ENCODE measurements around the gene ZNF738. TPM values are rescaled to one million over a fixed set of nuclear protein-coding genes. Genes with fewer than 3 reads are reported as not detected.

Gene ZNF738
- polyA plus RNA-seq, 3 donors: 31.0 to 45.5 (median 37.4) TPM

DNA sequence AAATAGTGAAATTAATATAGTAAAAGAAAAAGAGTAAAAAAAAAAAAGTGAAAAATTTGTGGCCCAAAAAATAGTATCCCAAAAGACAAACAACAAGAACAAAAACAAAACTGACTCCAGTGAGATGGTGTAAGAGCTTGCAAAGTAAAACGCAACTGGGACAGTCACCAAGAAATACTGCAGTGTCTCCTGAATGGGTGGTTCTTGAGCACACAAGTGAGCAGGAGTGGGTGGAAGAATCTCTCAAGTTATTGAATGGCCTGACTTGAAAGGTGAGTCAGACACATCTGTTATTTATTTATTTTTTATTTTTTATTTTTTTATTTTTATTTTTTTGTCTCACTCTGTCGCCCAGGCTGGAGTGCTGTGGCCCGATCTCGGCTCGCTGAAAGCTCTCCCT lies 40.1 kb downstream of the ZNF738 start:
- DNase-seq: no peak

DNA sequence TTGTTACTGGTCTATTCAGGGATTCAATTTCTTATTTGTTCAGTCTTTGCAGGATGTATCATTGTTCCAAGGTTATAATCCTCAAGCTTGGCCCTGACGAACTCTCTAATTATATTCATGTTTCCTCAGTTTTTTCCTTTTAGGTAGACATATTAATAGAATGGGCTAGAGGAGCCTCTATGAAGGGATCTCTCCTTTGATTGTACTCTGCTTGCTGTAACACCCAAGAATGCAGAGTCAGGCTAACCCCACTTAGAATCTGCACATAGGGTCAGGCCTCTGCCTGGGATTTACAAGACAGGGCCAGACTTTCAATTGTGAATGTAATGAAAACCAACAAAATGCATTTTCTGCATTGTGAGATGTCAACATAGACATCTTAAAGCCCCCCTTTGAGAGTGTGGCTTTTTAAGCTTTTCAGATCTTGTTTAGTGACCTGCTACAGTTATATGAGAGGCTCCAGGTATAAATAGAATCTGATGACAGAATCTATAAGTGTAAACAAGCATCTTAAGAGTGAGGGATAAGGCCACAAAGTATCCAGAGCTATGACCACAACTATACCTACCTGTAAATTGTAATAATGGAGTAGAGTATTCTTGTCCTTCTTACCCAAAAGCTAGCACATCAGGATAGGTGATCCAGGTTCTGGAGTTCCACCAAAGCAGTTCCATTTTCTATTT lies 43.6 kb downstream of the ZNF738 start:
- DNase-seq: no peak

DNA sequence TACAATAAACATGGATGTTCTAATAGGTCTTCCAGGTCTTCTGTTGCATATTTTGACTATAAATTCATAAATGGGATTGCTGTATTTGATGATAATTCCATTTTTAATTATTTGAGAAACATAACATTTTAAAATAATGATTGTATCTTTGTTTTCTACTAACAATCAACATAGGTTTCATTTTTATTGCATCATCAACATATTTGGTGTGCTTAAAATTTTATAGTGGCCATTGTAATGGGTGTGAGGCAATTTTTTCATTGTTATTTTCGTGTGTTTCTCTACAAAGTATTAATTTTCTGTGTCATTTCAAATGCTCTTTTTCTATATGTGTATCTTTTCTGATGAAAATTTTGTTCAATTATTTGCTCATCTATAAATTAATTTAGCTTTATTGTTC lies 51.4 kb downstream of the ZNF738 start:
- no peak for DNase-seq

DNA sequence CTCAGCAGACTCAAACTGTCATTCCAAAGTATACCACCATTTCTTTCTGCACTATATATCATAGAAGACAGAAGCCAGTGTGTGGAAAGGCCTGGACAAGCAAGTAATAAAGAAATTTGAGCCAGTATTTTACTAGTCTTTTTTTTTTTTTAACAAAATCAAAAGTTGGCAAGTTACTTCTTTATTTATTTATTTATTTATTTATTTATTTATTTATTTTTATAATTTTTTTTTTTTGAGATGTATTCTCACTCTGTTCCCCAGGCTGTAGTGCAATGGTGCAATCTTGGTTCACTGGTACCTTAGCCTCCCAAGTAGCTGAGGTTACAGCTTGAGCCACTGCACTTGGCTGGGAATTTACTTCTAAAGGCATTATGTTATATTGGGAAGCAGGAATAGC lies 63.4 kb downstream of the ZNF738 start:
- DNase-seq: no peak

DNA sequence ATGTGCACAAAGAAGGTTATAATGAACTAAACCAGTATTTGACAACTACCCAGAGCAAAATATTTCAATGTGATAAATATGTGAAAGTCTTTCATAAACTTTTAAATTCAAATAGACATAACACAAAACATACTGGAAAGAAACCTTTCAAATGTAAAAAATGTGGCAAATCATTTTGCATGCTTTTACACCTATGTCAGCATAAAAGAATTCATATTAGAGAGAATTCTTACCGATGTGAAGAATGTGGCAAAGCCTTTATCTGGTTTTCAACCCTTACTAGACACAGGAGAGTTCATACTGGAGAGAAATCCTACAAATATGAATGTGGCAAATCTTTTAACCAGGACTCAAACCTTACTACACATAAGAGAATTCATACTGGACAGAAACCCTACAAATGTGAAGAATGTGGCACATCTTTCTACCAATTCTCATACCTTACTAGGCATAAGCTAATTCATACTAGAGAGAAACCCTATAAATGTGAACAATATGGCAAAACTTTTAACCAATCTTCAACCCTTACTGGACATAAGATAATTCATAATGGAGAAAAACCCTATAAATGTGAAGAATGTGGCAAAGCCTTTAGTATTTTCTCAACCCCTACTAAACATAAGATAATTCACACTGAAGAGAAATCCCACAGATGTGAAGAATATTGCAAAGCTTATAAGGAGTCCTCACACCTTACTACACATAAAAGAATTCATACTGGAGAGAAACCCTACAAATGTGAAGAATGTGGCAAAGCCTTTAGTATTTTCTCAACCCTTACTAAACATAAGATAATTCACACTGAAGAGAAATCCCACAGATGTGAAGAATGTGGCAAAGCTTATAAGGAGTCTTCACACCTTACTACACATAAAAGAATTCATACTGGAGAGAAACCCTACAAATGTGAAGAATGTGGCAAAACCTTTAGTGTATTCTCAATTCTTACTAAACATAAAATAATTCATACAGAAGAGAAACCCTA lies 64.5 kb downstream of the ZNF738 start:
- no peak for DNase-seq

Other genes with a start within 250 kb of the ZNF738 start
- 10 to 100 TPM; 15.3 to 32.4 (median 31.8) TPM for gene ZNF431, start 217.0 kb upstream of the ZNF738 start, polyA plus RNA-seq (ENCODE audit: insufficient read length in 3 of 3)
- gene ZNF708, start 29.6 kb upstream of the ZNF738 start, polyA plus RNA-seq (ENCODE audit: insufficient read length in 3 of 3): 10 to 100 TPM; 15.1 to 22.3 (median 21.3) TPM
- 10 to 100 TPM; 17.5 to 30.2 (median 30.2) TPM for gene ZNF493, start 38.1 kb downstream of the ZNF738 start, polyA plus RNA-seq (ENCODE audit: insufficient read length in 3 of 3)
- gene ZNF429, start 146.6 kb downstream of the ZNF738 start, polyA plus RNA-seq (ENCODE audit: insufficient read length in 3 of 3): 10 to 100 TPM; 21.5 to 34.9 (median 31.4) TPM

Measured in renal pelvis (tissue), 4 donors.